HepG2 (cell line): ENCODE data around the gene CSMD2. TPM values are rescaled to one million over a fixed set of nuclear protein-coding genes. Genes with fewer than 3 reads are reported as not detected.

Experiments
- ATAC-seq: fragments of 200-7000 bp; cut with Tn5 transposase; 3 replicates; pipeline ENCODE4 v1.9.1; 2020; ENCODE audit warnings: mild to moderate bottlenecking, moderate library complexity
- BruUV-seq: library from RNA; stranded (reverse); fragments of 400-500 nt; replicated peaks from 2 replicates; lab custom pipeline; 2021; lab: Mats Ljungman, UMichigan
- CTCF ChIA-PET: fragments of 300-600 bp; formaldehyde crosslinking; extraction: SDS; loops from one replicate; lab custom pipeline; 2021; ENCODE audit warnings: low total read pairs, inconsistent platforms, low intra/inter-chr PET ratio; lab: Yijun Ruan, JAX
- POLR2A ChIA-PET: fragments of 350-600 bp; sonication (Branson Sonifier 250); formaldehyde crosslinking; loops from one replicate; lab custom pipeline; 2020; ENCODE audit warnings: antibody characterized with exemption, inconsistent platforms; lab: Yijun Ruan, JAX
- DNase-seq: peaks from one replicate; pipeline ENCODE4 v3.0.0-alpha.2; 2015; ENCODE audit warnings: low spot score
- FAIRE-seq: peaks from 3 replicates; lab custom pipeline; 2011; peaks lifted over from hg19 to GRCh38; lab: Jason Lieb, UNC
- H2AFZ ChIP-seq: one replicate; pipeline ENCODE4 v1.6.1; 2011; ENCODE audit warnings: low read length, inconsistent platforms
- H3K27ac ChIP-seq: fragments of 300-600 bp; 3 replicates; pipeline ENCODE4 v1.8.0; 2011; ENCODE audit warnings: mixed run types, mild to moderate bottlenecking, mixed read lengths, low read length, inconsistent platforms; ENCODE audit not compliant: insufficient read depth; ENCODE audit errors: extremely low read length
- H3K27me3 ChIP-seq, 2 experiments: fragments of 200-600 bp in 1 of 2; 2 replicates in 1 of 2; 3 replicates in 1 of 2; pipeline versions ENCODE4 v1.6.0 to v1.8.0; 2011; ENCODE audit warnings: low read length in 2 of 2, mild to moderate bottlenecking in 2 of 2, moderate library complexity in 2 of 2, inconsistent platforms in 1 of 2; ENCODE audit not compliant: insufficient read depth in 2 of 2, control insufficient read depth in 1 of 2
- H3K36me3 ChIP-seq, 2 experiments: fragments of 200-600 bp in 1 of 2; replicated peaks in 1 of 2; 2 replicates in 1 of 2; 3 replicates in 1 of 2; pipeline versions ENCODE4 v1.5.1 to v1.8.0; 2011; ENCODE audit warnings: low read length in 2 of 2, inconsistent platforms in 1 of 2; ENCODE audit not compliant: insufficient read depth in 2 of 2, control insufficient read depth in 1 of 2
- H3K4me1 ChIP-seq: 2 replicates; pipeline ENCODE4 v1.5.1; 2012; ENCODE audit warnings: low read length, inconsistent platforms; ENCODE audit not compliant: insufficient read depth
- H3K4me2 ChIP-seq: 2 replicates; pipeline ENCODE4 v1.6.0; 2011; ENCODE audit warnings: low read depth, low read length, inconsistent platforms
- H3K4me3 ChIP-seq, 3 experiments: fragments of 200-600 bp in 1 of 3; sonication (generic), shearing (Covaris generic) in 1 of 3; replicated peaks in 1 of 3; 2 replicates each; pipeline ENCODE4 v1.5.1; 2011 to 2016; ENCODE audit warnings: low read length in 3 of 3, inconsistent platforms in 2 of 3, low read depth in 2 of 3, mild to moderate bottlenecking in 2 of 3, control low read depth in 1 of 3, mixed read lengths in 1 of 3; ENCODE audit not compliant: insufficient read depth in 1 of 3
- H3K79me2 ChIP-seq: one replicate; pipeline ENCODE4 v1.6.1; 2011; ENCODE audit warnings: low read length, inconsistent platforms; ENCODE audit not compliant: insufficient read depth
- H3K9ac ChIP-seq: 2 replicates; pipeline ENCODE4 v1.6.0; 2011; ENCODE audit warnings: mild to moderate bottlenecking, low read depth, low read length, inconsistent platforms; ENCODE audit not compliant: insufficient read depth
- H3K9me3 ChIP-seq: 2 replicates; pipeline ENCODE4 v1.5.1; 2012; ENCODE audit warnings: mild to moderate bottlenecking, low read length
- H4K20me1 ChIP-seq: 2 replicates; pipeline ENCODE4 v1.6.0; 2011; ENCODE audit warnings: inconsistent platforms, mild to moderate bottlenecking, low read length, moderate library complexity; ENCODE audit not compliant: insufficient read depth
- POLR2AphosphoS2 ChIP-seq: IDR thresholded peaks from 2 replicates; pipeline ENCODE4 v1.6.1; 2011; ENCODE audit warnings: low read depth, low read length, improper control_type of control experiment
- SUZ12 ChIP-seq: fragments of 150-350 bp; IDR thresholded peaks from 2 replicates; pipeline ENCODE4 v1.6.1; 2014; ENCODE audit warnings: low read depth, low read length
- TARDBP ChIP-seq: sonication (generic); formaldehyde crosslinking; IDR thresholded peaks from 2 replicates; pipeline ENCODE4 v1.8.0; 2022; ENCODE audit warnings: mild to moderate bottlenecking, missing genetic modification reagents
- TMF1 ChIP-seq: sonication (generic); formaldehyde crosslinking; IDR thresholded peaks from 2 replicates; pipeline ENCODE4 v1.8.1; 2022; ENCODE audit warnings: low read depth, missing genetic modification reagents
- ZFP36 ChIP-seq: fragments of 150-350 bp; IDR thresholded peaks from 2 replicates; pipeline ENCODE4 v1.6.1; 2018; ENCODE audit warnings: borderline replicate concordance, low read length, low read depth; ENCODE audit not compliant: partially characterized antibody
- ZNF20 ChIP-seq: sonication (generic); formaldehyde crosslinking; IDR thresholded peaks from 2 replicates; pipeline ENCODE4 v1.4.0; 2020; ENCODE audit warnings: mild to moderate bottlenecking, moderate library complexity, missing genetic modification reagents
- ZNF773 ChIP-seq: sonication (generic); formaldehyde crosslinking; IDR thresholded peaks from 2 replicates; pipeline ENCODE4 v1.4.0; 2020; ENCODE audit warnings: missing genetic modification reagents, borderline replicate concordance
- WGBS: methylation state at CpG from one replicate; pipeline ENCODE4 v1.1.6; 2017; ENCODE audit warnings: low lambda C conversion rate; 5-methylcytosine and 5-hydroxymethylcytosine counted together
- in situ Hi-C: cut with HindIII; loops from 2 replicates; pipeline ENCODE4 v1.10.0; 2017; ENCODE audit warnings: low pct_unique_long_range_greater_than_20kb; ENCODE audit not compliant: extremely low pct_ligation_motif_present
- intact Hi-C: fragments of 100-400 bp; cut with micrococcal nuclease; formaldehyde crosslinking; loops from one replicate; pipeline ENCODE4 v1.10.0; 2022; ENCODE audit not compliant: unreplicated experiment
- polyA plus RNA-seq, 8 experiments: library from polyadenylated mRNA; depleted of rRNA in 3 of 8; stranded (reverse) in 7 of 8; unstranded in 1 of 8; fragments of >200 nt; fragmentation: Illumina TruSeq in 4 of 8; extraction: Trizol in 4 of 8; gene quantifications; 2 replicates each; pipeline versions ENCODE4 v1.2.1 to v1.2.3, GENCODE V29; 2011 to 2016; ENCODE audit warnings: low read depth in 4 of 8, missing spikeins in 1 of 8, mixed read lengths in 1 of 8; ENCODE audit not compliant: insufficient read depth in 1 of 8
- total RNA-seq, 5 experiments: library from RNA; depleted of rRNA; stranded (reverse); fragments of >200 nt; fragmentation: Illumina TruSeq; extraction: Trizol; gene quantifications; 2 replicates each; pipeline ENCODE4 v1.2.3, GENCODE V29; 2016; ENCODE audit warnings: low read depth in 1 of 5
- TF ChIP-seq, protein P1 (sequence below): sonication (generic); formaldehyde crosslinking; IDR thresholded peaks from 2 replicates; pipeline ENCODE4 v1.4.0; 2020; ENCODE audit warnings: mild to moderate bottlenecking, missing genetic modification reagents
- TF ChIP-seq, protein P2 (sequence below): sonication (generic); formaldehyde crosslinking; IDR thresholded peaks from 2 replicates; pipeline ENCODE4 v1.4.0; 2020; ENCODE audit warnings: missing genetic modification reagents, low read depth, mild to moderate bottlenecking, borderline replicate concordance

Gene CSMD2
- total and polyA plus RNA-seq, 2 of the 13 experiments (the other 11 are each of a cell fraction or from before 2014, with no cell fraction given) = not detected

DNA sequence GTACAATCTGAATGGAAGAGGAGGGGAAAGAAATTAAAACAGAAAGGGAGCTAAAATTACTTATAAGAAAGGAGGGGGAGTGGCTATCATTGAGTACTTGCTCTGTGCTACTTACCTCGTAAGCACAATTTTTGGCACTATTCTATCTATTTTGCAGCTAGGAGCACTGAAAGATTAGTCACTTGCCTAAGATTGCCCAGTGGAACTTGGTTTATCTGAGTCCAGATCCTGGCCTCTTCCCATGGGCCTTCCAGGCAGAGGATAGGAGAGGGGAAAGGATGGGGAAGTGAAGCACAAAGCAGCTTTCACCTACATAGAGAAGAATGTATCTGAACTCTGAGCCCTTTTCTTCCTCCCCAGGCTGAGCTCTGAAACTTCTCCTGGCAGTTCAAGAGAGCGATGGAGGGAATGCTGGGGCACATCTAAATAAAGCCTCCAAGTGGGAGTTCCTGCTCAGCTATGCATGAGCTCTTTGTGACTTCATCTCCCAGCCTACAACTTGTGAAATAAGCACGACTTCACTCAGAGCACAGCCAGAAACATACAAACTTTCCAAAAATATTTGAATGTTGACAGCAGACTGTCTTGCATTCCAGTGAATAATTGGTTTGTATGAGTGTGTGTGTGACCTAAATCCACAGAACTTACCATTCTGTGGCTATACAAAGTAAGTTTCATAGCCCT, 271.7 kb downstream of the CSMD2 start:
- no peak for FAIRE-seq
- Histone ChIP-seq H3K9me3 (no peaks in the 10 kb centered on the region), H3K27ac (no peak overlapping the region), H3K36me3 (no peaks in the 10 kb centered on the region), H3K79me2 (no peaks in the 10 kb centered on the region), H3K27me3 (no peaks in the 10 kb centered on the region), H3K4me1 (no peaks in the 10 kb centered on the region), H3K9ac (no peak overlapping the region), H3K4me2 (no peak overlapping the region), H4K20me1 (no peaks in the 10 kb centered on the region), H3K4me3 (no peak overlapping the region), H2AFZ (no peak overlapping the region)
- ChIA-PET POLR2A (no interaction called here), CTCF (no interaction called here)
- BruUV-seq = no TSS peak
- in situ Hi-C loops = no loop called here
- no peak for ATAC-seq
- intact Hi-C loops = no loop called here
- TF ChIP-seq, protein P1, sequence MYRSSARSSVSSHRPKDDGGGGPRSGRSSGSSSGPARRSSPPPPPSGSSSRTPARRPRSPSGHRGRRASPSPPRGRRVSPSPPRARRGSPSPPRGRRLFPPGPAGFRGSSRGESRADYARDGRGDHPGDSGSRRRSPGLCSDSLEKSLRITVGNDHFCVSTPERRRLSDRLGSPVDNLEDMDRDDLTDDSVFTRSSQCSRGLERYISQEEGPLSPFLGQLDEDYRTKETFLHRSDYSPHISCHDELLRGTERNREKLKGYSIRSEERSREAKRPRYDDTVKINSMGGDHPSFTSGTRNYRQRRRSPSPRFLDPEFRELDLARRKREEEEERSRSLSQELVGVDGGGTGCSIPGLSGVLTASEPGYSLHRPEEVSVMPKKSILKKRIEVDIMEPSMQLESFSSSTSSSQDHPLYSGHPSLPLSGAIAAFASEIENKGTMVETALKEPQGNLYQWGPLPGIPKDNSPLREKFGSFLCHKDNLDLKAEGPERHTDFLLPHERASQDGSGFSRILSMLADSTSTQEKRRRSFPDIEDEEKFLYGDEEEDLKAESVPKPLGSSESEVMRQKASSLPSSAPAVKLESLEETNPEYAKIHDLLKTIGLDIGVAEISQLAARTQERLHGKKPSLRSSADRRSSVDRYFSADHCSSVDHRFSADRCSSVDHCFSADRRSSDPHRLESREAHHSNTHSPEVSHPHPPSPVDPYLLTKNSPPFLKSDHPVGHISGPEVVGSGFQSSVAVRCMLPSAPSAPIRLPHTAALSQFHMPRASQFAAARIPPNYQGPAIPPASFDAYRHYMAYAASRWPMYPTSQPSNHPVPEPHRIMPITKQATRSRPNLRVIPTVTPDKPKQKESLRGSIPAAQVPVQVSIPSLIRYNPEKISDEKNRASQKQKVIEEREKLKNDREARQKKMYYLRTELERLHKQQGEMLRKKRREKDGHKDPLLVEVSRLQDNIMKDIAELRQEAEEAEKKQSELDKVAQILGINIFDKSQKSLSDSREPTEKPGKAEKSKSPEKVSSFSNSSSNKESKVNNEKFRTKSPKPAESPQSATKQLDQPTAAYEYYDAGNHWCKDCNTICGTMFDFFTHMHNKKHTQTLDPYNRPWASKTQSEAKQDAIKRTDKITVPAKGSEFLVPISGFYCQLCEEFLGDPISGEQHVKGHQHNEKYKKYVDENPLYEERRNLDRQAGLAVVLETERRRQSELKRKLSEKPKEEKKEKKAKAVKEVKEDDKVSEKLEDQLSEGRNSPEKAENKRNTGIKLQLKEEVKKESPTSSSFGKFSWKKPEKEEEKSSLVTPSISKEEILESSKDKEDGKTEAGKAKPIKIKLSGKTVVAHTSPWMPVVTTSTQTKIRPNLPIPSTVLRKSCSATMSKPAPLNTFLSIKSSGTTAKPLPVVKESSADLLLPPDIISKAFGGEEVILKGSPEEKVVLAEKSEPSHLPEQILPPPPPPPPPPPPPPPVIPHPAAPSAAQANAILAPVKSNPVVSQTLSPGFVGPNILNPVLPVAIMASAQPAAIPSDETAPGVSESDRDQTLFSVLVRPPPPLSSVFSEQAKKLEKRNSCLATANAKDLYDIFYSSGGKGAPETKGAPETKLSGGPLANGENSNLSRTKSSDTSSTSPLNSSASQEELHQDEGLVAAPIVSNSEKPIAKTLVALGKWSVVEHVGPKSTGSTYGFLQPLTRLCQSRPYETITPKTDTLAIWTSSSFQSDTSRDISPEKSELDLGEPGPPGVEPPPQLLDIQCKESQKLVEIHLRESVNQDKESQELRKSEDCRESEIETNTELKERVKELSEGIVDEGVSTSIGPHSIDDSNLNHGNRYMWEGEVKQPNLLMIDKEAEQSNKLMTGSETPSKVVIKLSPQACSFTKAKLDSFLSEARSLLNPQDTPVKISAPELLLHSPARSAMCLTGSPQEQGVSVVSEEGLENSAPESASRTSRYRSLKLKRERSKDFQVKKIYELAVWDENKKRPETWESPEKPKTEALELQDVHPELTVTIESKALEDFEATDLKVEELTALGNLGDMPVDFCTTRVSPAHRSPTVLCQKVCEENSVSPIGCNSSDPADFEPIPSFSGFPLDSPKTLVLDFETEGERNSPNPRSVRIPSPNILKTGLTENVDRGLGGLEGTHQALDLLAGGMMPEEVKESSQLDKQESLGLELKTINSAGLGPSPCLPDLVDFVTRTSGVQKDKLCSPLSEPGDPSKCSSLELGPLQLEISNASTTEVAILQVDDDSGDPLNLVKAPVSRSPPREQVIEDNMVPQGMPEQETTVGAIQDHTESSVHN (CRISPR knock-in tag) = no peak
- TF ChIP-seq SUZ12 (no peak), ZNF20 (no peak), TMF1 (no peak), ZNF773 (CRISPR knock-in tag) (no peak), POLR2AphosphoS2 (no peak), TARDBP (CRISPR knock-in tag) (no peak), ZFP36 (no peak)
- TF ChIP-seq, protein P2, sequence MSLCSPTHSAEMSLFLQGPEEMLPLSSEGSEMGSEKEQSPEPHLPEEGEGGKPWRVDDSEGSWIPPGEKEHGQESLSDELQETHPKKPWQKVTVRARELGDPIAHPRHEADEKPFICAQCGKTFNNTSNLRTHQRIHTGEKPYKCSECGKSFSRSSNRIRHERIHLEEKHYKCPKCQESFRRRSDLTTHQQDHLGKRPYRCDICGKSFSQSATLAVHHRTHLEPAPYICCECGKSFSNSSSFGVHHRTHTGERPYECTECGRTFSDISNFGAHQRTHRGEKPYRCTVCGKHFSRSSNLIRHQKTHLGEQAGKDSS = no peak
- no peak for DNase-seq
- 4% methylated on average over 2 of the region's 3 CpGs for WGBS
